Measurements from ENCODE around the gene ITGA1.
"Not testable (repeated sequence)": the region's sequence is repeated elsewhere in the genome, so short reads cannot be mapped to it uniquely, and the experiment has no call there.

ITGA1 gene

GRCh38 chr5:52743529-52743928 lies 44.2 kb upstream of the ITGA1 start:
- no peak overlapping the region for H2AFZ ChIP-seq (ENCODE audit: low read length)
- no peaks in the 10 kb centered on the region for H3K4me1 ChIP-seq (ENCODE audit: control insufficient read depth in 2 of 2, insufficient read depth in 1 of 2, low read depth in 1 of 2, low read length in 2 of 2)
- H3K27ac ChIP-seq (replicated peaks; ENCODE audit: low read length) = no peak overlapping the region
- no peak overlapping the region for H2BK15ac ChIP-seq (ENCODE audit: low read length)
- no peak overlapping the region for H3K23ac ChIP-seq (ENCODE audit: low read depth, low read length, poor library complexity)
- no peak for DNase-seq (ENCODE audit: low spot score)
- no peak overlapping the region for H3K14ac ChIP-seq (ENCODE audit: low read length)
- H2AK5ac ChIP-seq (ENCODE audit: low read depth, low read length) = no peak overlapping the region
- H2BK5ac ChIP-seq (ENCODE audit: low read length) = no peak overlapping the region
- H3K9me3 ChIP-seq (replicated peaks in 1 of 2; ENCODE audit: control insufficient read depth in 2 of 2, insufficient read depth in 1 of 2, low read depth in 1 of 2, low read length in 2 of 2) = no peaks in the 10 kb centered on the region
- H3K4me3 ChIP-seq (ENCODE audit: low read length in 2 of 2) = no peak overlapping the region
- no peak overlapping the region for H3K18ac ChIP-seq (ENCODE audit: low read length)
- no peak overlapping the region for H2BK12ac ChIP-seq (ENCODE audit: low read length)
- H3K27me3 ChIP-seq (ENCODE audit: control insufficient read depth in 3 of 3, insufficient read depth in 3 of 3, low read depth in 1 of 3, low read length in 3 of 3) = no peaks in the 10 kb centered on the region
- H4K91ac ChIP-seq (ENCODE audit: low read depth, low read length, poor library complexity) = no peak overlapping the region
- H3K36me3 ChIP-seq (replicated peaks in 1 of 2; ENCODE audit: control insufficient read depth in 2 of 2, insufficient read depth in 2 of 2, low read length in 2 of 2) = no peaks in the 10 kb centered on the region
- no peaks in the 10 kb centered on the region for H3K79me1 ChIP-seq (ENCODE audit: low read depth, low read length)
- H2BK120ac ChIP-seq (ENCODE audit: low read depth, low read length) = no peak overlapping the region
- no peak overlapping the region for H3K4ac ChIP-seq (ENCODE audit: low read length)
- H3K9ac ChIP-seq (ENCODE audit: low read depth, low read length, poor library complexity) = no peak overlapping the region
- no peak overlapping the region for H4K8ac ChIP-seq (ENCODE audit: low read depth, low read length)
- no CpG with 5 or more reads among the region's 3 CpGs for WGBS, 2 donors (ENCODE audit: extremely low coverage in 2 of 2, insufficient read length in 2 of 2, insufficient replicate concordance in 1 of 2)
- no peak overlapping the region for H3K4me2 ChIP-seq (ENCODE audit: insufficient read depth, low read length, poor library complexity, severe bottlenecking)

GRCh38 chr5:52743970-52744369 lies 43.7 kb upstream of the ITGA1 start:
- Histone ChIP-seq H2BK12ac (ENCODE audit: low read length) (no peak overlapping the region), H3K27me3 (ENCODE audit: control insufficient read depth in 3 of 3, insufficient read depth in 3 of 3, low read depth in 1 of 3, low read length in 3 of 3) (no peaks in the 10 kb centered on the region), H3K27ac (replicated peaks; ENCODE audit: low read length) (no peak overlapping the region), H3K14ac (ENCODE audit: low read length) (no peak overlapping the region), H3K4me1 (ENCODE audit: control insufficient read depth in 2 of 2, insufficient read depth in 1 of 2, low read depth in 1 of 2, low read length in 2 of 2) (no peaks in the 10 kb centered on the region), H3K9me3 (replicated peaks in 1 of 2; ENCODE audit: control insufficient read depth in 2 of 2, insufficient read depth in 1 of 2, low read depth in 1 of 2, low read length in 2 of 2) (no peaks in the 10 kb centered on the region), H2AK5ac (ENCODE audit: low read depth, low read length) (no peak overlapping the region), H3K4ac (ENCODE audit: low read length) (no peak overlapping the region), H3K23ac (ENCODE audit: low read depth, low read length, poor library complexity) (no peak overlapping the region), H3K4me3 (ENCODE audit: low read length in 2 of 2) (no peak overlapping the region), H2BK120ac (ENCODE audit: low read depth, low read length) (no peak overlapping the region), H3K18ac (ENCODE audit: low read length) (no peak overlapping the region), H3K9ac (ENCODE audit: low read depth, low read length, poor library complexity) (no peak overlapping the region), H4K91ac (ENCODE audit: low read depth, low read length, poor library complexity) (no peak overlapping the region), H3K36me3 (replicated peaks in 1 of 2; ENCODE audit: control insufficient read depth in 2 of 2, insufficient read depth in 2 of 2, low read length in 2 of 2) (no peaks in the 10 kb centered on the region), H3K79me1 (ENCODE audit: low read depth, low read length) (no peaks in the 10 kb centered on the region), H2AFZ (ENCODE audit: low read length) (no peak overlapping the region), H3K4me2 (ENCODE audit: insufficient read depth, low read length, poor library complexity, severe bottlenecking) (no peak overlapping the region), H2BK5ac (ENCODE audit: low read length) (no peak overlapping the region), H2BK15ac (ENCODE audit: low read length) (no peak overlapping the region), H4K8ac (ENCODE audit: low read depth, low read length) (no peak overlapping the region)
- WGBS, 2 donors (ENCODE audit: extremely low coverage in 2 of 2, insufficient read length in 2 of 2, insufficient replicate concordance in 1 of 2) = no CpG with 5 or more reads among the region's 1 CpG
- no peak for DNase-seq (ENCODE audit: low spot score)

GRCh38 chr5:52744867-52745458 lies 42.8 kb upstream of the ITGA1 start:
- not testable (repeated sequence) for H3K27me3 ChIP-seq (ENCODE audit: control insufficient read depth in 3 of 3, insufficient read depth in 3 of 3, low read depth in 1 of 3, low read length in 3 of 3); H3K9ac ChIP-seq (ENCODE audit: low read depth, low read length, poor library complexity); H2BK15ac ChIP-seq (ENCODE audit: low read length); H2BK12ac ChIP-seq (ENCODE audit: low read length); H3K36me3 ChIP-seq (replicated peaks in 1 of 2; ENCODE audit: control insufficient read depth in 2 of 2, insufficient read depth in 2 of 2, low read length in 2 of 2); H2BK5ac ChIP-seq (ENCODE audit: low read length); H2AFZ ChIP-seq (ENCODE audit: low read length); H2BK120ac ChIP-seq (ENCODE audit: low read depth, low read length); H3K4ac ChIP-seq (ENCODE audit: low read length); H3K23ac ChIP-seq (ENCODE audit: low read depth, low read length, poor library complexity); H3K4me3 ChIP-seq (ENCODE audit: low read length in 2 of 2); H3K14ac ChIP-seq (ENCODE audit: low read length); H3K27ac ChIP-seq (replicated peaks; ENCODE audit: low read length); H2AK5ac ChIP-seq (ENCODE audit: low read depth, low read length); H3K18ac ChIP-seq (ENCODE audit: low read length); H4K91ac ChIP-seq (ENCODE audit: low read depth, low read length, poor library complexity); H3K4me1 ChIP-seq (ENCODE audit: control insufficient read depth in 2 of 2, insufficient read depth in 1 of 2, low read depth in 1 of 2, low read length in 2 of 2); H3K4me2 ChIP-seq (ENCODE audit: insufficient read depth, low read length, poor library complexity, severe bottlenecking); DNase-seq (ENCODE audit: low spot score); H4K8ac ChIP-seq (ENCODE audit: low read depth, low read length); H3K9me3 ChIP-seq (replicated peaks in 1 of 2; ENCODE audit: control insufficient read depth in 2 of 2, insufficient read depth in 1 of 2, low read depth in 1 of 2, low read length in 2 of 2); H3K79me1 ChIP-seq (ENCODE audit: low read depth, low read length)
- no CpG with 5 or more reads among the region's 2 CpGs for WGBS, 2 donors (ENCODE audit: extremely low coverage in 2 of 2, insufficient read length in 2 of 2, insufficient replicate concordance in 1 of 2)

- Histone ChIP-seq H3K4ac (ENCODE audit: low read length) (no peak overlapping the region), H4K91ac (ENCODE audit: low read depth, low read length, poor library complexity) (no peak overlapping the region), H3K9ac (ENCODE audit: low read depth, low read length, poor library complexity) (no peak overlapping the region), H2BK12ac (ENCODE audit: low read length) (no peak overlapping the region), H2AFZ (ENCODE audit: low read length) (no peak overlapping the region), H2AK5ac (ENCODE audit: low read depth, low read length) (no peak overlapping the region), H3K36me3 (replicated peaks in 1 of 2; ENCODE audit: control insufficient read depth in 2 of 2, insufficient read depth in 2 of 2, low read length in 2 of 2) (no peaks in the 10 kb centered on the region), H3K14ac (ENCODE audit: low read length) (no peak overlapping the region), H3K18ac (ENCODE audit: low read length) (no peak overlapping the region), H2BK15ac (ENCODE audit: low read length) (no peak overlapping the region), H3K27ac (replicated peaks; ENCODE audit: low read length) (no peak overlapping the region), H3K27me3 (ENCODE audit: control insufficient read depth in 3 of 3, insufficient read depth in 3 of 3, low read depth in 1 of 3, low read length in 3 of 3) (no peaks in the 10 kb centered on the region), H3K23ac (ENCODE audit: low read depth, low read length, poor library complexity) (no peak overlapping the region), H3K79me1 (ENCODE audit: low read depth, low read length) (no peaks in the 10 kb centered on the region), H3K4me3 (ENCODE audit: low read length in 2 of 2) (no peak overlapping the region), H3K4me1 (ENCODE audit: control insufficient read depth in 2 of 2, insufficient read depth in 1 of 2, low read depth in 1 of 2, low read length in 2 of 2) (no peaks in the 10 kb centered on the region), H4K8ac (ENCODE audit: low read depth, low read length) (no peak overlapping the region), H3K4me2 (ENCODE audit: insufficient read depth, low read length, poor library complexity, severe bottlenecking) (no peak overlapping the region), H3K9me3 (replicated peaks in 1 of 2; ENCODE audit: control insufficient read depth in 2 of 2, insufficient read depth in 1 of 2, low read depth in 1 of 2, low read length in 2 of 2) (no peaks in the 10 kb centered on the region), H2BK120ac (ENCODE audit: low read depth, low read length) (no peak overlapping the region), H2BK5ac (ENCODE audit: low read length) (no peak overlapping the region)
- DNase-seq (ENCODE audit: low spot score) = no peak
- WGBS, 2 donors (ENCODE audit: extremely low coverage in 2 of 2, insufficient read length in 2 of 2, insufficient replicate concordance in 1 of 2) = no CpG with 5 or more reads among the region's 2 CpGs
Observed at GRCh38 chr5:52746539-52746938, 41.2 kb upstream of the ITGA1 start.
